GM12892 (cell line): Measurements from ENCODE around the gene TOMM20L.

Experiments
- POLR2A ChIP-seq: IDR thresholded peaks from 2 replicates; pipeline ENCODE4 v1.6.1; 2011; ENCODE audit warnings: low read depth, low read length, control low read depth
- POLR2AphosphoS5 ChIP-seq: IDR thresholded peaks from 2 replicates; pipeline ENCODE4 v1.6.1; 2011; ENCODE audit warnings: low read depth, low read length, control low read depth
- TAF1 ChIP-seq: IDR thresholded peaks from 2 replicates; pipeline ENCODE4 v1.6.1; 2011; ENCODE audit warnings: low read depth, mild to moderate bottlenecking, control low read depth, low read length, borderline replicate concordance

DNA sequence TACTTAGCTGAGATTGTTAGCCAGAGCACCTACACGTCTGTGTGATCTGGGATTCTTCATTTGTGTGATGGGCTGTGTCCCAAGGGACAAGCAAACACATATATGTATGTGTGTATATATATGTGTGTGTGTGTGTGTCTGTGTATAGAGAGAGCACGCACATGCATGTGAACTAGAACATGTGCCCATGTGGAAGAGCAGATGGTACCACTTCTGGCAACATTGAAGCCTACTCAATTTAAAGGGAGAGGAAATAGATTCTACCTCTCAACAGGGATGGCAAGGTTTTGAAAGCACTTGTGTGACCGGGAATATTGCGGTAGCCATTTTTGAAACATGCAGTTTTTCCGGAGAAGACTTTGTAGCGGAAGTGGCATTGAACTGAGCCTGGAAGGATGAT lies 1.4 kb downstream of the TOMM20L start:
- no peak for TF ChIP-seq POLR2A
- no peak for TF ChIP-seq POLR2AphosphoS5
- no peak for TF ChIP-seq TAF1
